GM21367 (cell line): ENCODE data around the gene NELFCD.
A peak's percentile ranks its signal among the peaks of the same experiment; 100 is the strongest.

Experiments
- ATAC-seq: cut with Tn5 transposase; IDR thresholded peaks from one replicate; pipeline ENCODE4 v1.9.1; 2021; ENCODE audit not compliant: unreplicated experiment

Gene NELFCD

DNA sequence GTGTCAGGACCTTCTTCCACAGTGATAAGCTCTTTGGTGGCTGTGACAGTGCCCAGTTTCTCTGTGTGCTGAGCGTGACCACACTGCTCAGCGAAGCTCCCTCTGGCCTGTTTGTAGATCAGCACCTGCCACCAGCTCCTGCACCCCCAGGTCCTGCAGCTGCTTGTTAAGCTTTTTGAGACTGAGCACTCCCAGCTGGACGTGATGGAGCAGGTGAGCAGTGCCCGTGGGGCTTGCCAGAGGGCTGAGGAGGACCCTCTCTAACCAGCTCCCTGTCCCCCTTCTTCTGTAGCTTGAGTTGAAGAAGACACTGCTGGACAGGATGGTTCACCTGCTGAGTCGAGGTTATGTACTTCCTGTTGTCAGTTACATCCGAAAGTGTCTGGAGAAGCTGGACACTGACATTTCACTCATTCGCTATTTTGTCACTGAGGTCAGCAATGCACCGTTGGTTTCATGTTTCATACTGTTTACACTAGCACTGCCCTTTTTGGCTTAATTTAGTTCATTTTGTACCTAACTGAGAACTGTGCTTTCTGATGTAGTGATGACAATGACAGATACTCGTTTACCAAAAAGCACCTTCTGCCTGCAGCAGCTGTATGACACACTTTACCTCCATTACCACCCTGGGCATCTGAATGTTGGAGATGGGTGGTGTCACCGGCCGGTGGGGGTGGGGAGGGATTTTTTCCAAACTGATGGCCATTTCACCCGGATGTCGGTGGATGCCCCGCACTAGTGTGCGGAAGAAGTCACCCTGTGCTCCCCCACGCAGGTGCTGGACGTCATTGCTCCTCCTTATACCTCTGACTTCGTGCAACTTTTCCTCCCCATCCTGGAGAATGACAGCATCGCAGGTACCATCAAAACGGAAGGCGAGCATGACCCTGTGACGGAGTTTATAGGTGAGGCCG is 12.5 kb downstream of the NELFCD start:
- no peak for ATAC-seq

DNA sequence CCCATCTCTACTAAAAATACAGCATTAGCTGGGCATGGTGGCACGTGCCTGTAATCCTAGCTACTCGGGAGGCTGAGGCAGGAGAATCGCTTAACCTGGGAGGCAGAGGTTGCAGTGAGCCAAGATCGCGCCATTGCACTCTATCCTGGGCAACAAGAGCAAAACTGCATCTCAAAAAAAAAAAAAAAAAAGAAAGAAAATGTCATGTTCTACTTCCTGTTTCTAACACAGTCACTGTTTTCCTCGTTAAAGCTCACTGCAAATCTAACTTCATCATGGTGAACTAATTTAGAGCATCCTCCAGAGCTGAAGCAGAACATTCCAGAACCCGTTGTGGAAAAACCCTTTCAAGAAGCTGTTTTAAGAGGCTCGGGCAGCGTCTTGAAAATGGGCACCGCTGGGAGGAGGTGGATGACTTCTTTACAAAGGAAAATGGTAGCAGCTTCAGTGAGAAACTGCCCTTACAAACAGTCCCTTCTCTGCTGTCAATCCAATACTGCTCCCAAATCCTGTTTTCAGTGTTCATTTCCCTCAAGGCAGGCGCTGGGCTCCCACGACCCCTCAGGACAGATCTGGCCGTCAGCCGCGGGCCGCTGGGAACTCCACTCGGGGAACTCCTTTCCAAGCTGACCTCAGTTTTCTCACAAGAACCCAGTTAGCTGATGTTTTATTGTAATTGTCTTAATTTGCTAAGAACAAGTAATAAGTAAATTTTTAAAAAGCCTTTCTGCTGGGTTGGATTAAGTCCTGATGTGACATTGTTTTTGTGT is 13.5 kb downstream of the NELFCD start:
- no peak for ATAC-seq

DNA sequence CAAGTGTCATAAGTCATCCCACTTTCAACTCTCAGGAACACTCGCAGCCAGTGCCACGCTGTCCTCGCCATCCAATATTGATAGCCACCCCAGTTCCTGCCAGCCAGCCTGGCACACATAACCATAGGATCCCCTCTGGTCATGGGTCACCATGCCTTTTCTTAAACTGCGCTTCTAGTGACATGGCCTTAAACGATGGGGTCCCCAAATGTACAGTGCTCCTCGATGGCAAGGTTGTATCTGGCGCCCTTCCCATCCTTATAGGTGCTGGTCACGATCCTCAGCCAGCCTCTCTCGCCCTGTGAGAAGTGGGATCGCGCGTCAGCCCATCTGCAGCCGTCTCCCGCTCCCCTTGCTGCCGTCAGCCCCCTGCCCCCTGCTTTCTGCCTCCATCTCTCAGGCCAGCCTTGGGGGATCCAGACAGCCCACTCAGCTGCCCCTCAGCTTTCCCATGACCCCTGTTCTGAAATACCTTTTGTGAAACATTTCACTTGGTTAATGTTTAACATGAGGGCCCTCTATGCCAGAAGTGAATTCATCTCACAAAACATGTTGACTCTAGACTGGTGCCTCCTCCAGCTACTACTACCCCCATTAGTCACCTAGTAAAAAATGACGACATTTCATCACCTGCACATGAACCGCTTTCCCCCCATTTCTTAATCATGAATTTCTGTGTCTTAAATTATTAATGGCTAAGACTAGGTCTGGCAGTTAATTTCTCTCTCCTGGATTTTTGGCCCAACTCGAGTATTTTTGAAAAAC is 14.6 kb downstream of the NELFCD start:
- ATAC-seq: no peak

GRCh38 chr20:58996226-58996611 is 15.2 kb downstream of the NELFCD start:
- ATAC-seq: no peak

GRCh38 chr20:58997141-58997770 is 16.2 kb downstream of the NELFCD start:
- no peak for ATAC-seq

DNA sequence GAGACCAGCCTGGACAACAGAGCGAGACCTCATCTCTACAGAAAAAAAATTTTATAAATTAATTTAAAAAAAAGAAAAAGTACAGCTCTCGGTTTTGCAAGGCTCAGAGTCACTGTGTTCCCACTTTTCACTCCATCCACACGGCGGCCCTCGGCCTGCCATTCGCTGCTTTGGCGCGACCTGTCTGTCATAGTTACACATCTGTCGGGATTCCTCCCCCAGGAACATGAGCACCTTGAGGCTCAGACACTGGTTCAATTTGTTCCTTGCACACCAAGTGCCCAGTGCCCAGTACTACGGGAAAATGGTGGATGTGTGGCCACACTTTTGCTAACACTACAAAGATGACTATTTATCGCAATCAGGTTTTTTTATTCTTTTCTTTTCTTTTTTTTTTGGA is 17.6 kb downstream of the NELFCD start:
- no peak for ATAC-seq

- no peak for ATAC-seq
These were observed 19.3 kb downstream of the NELFCD start for GRCh38 chr20:59000326-59000725.

DNA sequence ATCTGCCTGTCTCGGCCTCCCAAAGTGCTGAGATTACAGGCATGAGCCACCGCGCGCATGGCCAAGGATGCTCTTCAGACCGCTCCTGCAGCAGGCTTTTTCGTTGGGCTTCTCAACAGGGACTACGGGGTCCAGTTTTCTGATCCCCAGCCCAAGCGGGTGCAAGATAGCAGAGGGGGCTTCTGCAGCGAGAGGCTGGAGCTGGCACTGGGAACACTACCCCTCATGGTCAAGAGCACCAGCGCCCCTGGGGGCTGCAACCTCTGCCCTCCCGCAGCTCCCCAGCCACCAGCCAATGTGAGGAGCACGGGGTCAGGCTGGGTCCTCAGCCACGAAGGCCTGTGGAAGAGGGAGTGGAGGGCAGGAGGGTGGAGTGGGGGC is 20.0 kb downstream of the NELFCD start:
- no peak for ATAC-seq

DNA sequence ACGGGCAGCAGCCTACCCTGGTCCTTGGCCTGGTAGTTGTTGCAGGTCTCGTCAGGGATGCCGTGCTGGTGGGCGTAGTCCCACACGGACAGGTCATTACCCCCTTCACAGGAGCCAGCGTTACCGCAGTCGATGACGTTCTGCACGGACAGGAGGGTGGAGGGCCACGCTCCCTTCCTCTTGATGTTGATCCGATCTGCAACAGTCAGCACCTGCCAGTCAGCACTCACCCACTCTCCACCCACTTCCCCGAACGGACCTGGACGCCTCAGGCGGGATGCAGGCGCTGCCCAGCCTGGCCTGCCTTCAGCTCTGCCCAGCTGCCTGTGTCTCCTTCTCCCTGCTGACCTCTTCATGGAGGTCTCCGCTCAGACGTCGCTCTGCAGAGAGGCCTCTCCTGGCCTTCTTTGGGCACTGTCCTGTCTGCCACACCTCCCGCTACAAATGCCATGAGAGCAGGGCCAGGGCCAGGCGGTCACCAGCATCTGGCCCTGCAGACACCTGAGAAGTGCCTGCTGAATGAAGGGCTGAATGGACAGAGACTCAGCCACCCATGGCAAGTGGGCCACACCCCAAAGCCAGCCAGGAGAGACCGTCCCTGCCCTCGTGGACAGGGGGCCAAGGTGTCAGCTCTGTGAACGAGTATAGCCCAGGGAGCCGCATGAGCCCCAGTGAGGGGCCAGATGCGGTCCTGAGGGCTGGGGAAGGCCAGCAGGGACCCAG is 20.6 kb downstream of the NELFCD start:
- ATAC-seq: no peak

DNA sequence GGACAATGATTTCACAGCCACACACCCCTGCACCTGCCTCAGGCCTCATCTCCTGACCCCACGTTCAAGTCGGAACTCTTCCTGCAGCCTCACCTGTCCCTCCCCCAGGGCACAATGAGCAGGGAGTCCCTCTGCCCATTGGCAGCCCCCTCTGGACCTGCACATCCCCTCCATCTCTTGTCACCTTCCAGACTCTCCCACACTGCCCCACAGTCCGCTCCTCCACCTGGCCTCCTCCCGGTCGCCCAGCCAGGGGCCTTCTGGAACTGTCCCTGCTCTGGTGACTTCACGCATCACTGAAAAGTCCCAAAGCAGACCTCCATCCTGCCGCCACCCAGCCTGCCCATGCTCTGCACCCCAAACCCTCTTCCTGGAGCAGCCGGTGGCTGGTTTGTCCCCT is 21.3 kb downstream of the NELFCD start:
- no peak for ATAC-seq

DNA sequence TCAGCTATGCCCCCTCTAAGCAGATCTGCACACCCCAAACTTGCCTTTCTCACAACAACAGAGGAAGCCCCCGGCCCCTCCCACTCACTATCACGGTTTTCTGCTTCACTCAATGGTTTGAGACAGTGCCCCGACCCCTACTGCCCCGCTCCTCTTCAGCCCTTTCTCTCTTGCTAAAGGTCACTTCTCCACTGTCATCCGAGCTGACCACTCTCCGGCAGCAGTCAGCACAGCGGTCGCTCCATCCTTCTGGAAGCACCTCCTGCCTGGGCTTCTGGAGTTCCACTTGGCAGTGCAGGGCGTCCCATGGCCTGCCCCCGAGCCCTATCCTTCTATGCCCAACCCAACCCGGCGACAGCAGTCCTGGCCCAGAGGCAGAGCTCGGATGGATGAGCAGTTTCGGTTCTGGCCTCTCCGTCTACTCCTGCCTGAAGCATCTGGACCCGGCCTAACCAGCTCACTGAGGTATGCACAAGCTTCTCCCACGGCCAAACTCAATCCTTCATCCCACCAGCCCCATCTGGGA is 21.9 kb downstream of the NELFCD start:
- no peak for ATAC-seq

GRCh38 chr20:59003836-59004492 is 22.9 kb downstream of the NELFCD start:
- ATAC-seq: no peak

GRCh38 chr20:59004493-59004762 is 23.4 kb downstream of the NELFCD start:
- ATAC-seq: no peak

GRCh38 chr20:59004763-59005522 is 23.9 kb downstream of the NELFCD start:
- ATAC-seq: peak; percentile 43

GRCh38 chr20:59005523-59006166 is 24.6 kb downstream of the NELFCD start:
- ATAC-seq: no peak

GRCh38 chr20:59006167-59006863 is 25.3 kb downstream of the NELFCD start:
- ATAC-seq: no peak

DNA sequence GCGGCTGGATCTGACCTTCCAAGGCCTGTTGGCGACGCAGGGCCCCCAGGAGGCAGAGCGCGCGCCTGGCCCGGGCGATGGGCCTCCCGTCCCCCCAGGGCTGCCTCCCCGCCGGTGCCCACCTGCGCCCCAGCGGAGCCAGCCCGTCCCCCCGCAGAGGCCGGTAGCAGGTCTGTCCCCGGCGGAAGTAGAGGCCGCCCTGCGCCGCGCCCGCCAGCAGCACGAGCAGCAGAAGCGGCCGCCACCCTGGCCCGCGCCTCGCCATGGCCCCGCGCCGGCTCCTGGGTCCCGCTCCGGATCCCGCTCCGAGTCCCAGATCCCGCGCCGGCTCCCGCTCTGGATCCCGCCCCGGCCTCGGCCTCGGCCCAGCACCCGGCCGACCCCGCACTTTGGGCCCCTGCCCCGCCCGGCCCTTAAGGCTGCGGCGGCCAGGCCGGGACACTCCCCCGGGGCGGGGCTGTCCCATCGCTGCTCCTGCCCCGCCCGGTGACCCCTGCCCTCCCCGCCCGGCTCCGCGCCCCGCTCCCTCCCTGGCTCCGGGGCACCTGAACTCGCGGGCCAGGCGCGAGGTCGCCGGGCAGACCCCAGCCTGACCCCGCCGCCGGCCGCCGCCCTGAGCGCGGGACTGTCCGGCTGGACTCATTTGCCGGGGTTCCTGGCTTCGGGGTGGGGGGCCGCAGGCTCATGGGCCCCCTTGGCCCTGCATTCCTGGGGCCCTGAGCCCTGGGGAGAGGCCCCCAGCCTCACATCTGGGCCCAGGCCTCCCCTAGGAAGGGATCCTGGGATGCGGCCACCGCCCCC is 26.0 kb downstream of the NELFCD start, which contains the start of gene CTSZ:
Gene CTSZ, minus strand, starts transcription at position 391 of the 801 bp plus-strand sequence. Its CDS starts 126 bp downstream, at position 265.
- no peak for ATAC-seq
